H1 (cell line): ENCODE data around the gene SLC38A8. TPM values are rescaled to one million over a fixed set of nuclear protein-coding genes. Genes with fewer than 3 reads are reported as not detected.

Source experiments
- BCL11A ChIP-seq, 2 experiments: IDR thresholded peaks; one replicate each; pipeline ENCODE4 v1.6.1; 2011; ENCODE audit warnings: low read depth in 2 of 2, low read length in 2 of 2, mild to moderate bottlenecking in 2 of 2
- SP1 ChIP-seq: IDR thresholded peaks from 2 replicates; pipeline ENCODE4 v1.6.1; 2011; ENCODE audit warnings: low read depth, low read length
- USF2 ChIP-seq: IDR thresholded peaks from 2 replicates; pipeline ENCODE4 v1.6.1; 2011; ENCODE audit warnings: low read length, improper control_type of control experiment
- polyA plus RNA-seq, 7 experiments: library from polyadenylated mRNA; depleted of rRNA in 3 of 7; stranded (reverse) in 5 of 7; unstranded in 2 of 7; fragments of >200 nt in 5 of 7; fragments of 200-250 nt in 2 of 7; gene quantifications; 1 replicate in 5 of 7; 2 replicates in 1 of 7; 4 replicates in 1 of 7; pipeline versions ENCODE4 v1.2.1 to v1.2.3, GENCODE V29; 2011 to 2013; ENCODE audit warnings: missing spikeins in 2 of 7, mixed read lengths in 2 of 7
- total RNA-seq: library from RNA; stranded (reverse); fragmentation: NEBNext Ultra II Directional; extraction: Animal tissue kit (Norgen Biotek cat#: 25700); gene quantifications from 2 replicates; pipeline ENCODE4 v1.2.1, GENCODE V29; 2021

Gene SLC38A8
- total and polyA plus RNA-seq, 2 of the 8 experiments (the other 6 are each of a cell fraction or from before 2014, with no cell fraction given), result 0.08 TPM; not detected in 1

DNA sequence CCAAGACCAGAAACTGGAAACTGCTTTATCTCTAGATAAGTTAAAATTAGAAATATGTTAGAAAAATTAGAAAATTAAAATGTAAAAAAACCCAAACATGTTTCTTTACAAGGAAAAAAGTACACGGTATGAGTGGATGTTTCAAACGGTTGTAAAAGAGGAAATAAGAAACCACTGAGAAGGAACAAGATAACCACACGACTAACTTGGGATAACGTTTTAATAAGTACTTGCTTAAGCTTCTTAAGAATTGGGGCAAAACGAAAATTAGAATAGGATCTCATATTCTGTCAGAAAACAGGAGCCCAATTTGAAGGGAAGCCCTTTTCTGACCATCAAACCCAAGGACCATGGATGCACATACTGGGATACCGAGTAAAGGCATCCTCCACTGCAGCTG is 43.2 kb upstream of the SLC38A8 start (continued):
- no peak for TF ChIP-seq USF2
- no peak for TF ChIP-seq SP1
- no peak for TF ChIP-seq BCL11A (IDR thresholded peaks at IDR 0.05; ENCODE audit: low read depth in 2 of 2, low read length in 2 of 2)
- TF ChIP-seq, all 59 proteins: peak for 0
